ENCODE measurements around the gene CD22.

CD22 gene

GRCh38 chr19:35313587-35313986 lies 15.4 kb upstream of the CD22 start:
- no peak for DNase-seq (ENCODE audit: low read depth in 2 of 3, low spot score in 2 of 3)

GRCh38 chr19:35314031-35314430 lies 15.0 kb upstream of the CD22 start:
- no peak for DNase-seq (ENCODE audit: low read depth in 2 of 3, low spot score in 2 of 3)

GRCh38 chr19:35314858-35315470 lies 14.0 kb upstream of the CD22 start:
- no peak for DNase-seq (ENCODE audit: low read depth in 2 of 3, low spot score in 2 of 3)

- DNase-seq (ENCODE audit: low read depth in 2 of 3, low spot score in 2 of 3) = no peak
Measured at GRCh38 chr19:35315883-35316282, 13.1 kb upstream of the CD22 start.

GRCh38 chr19:35316560-35316959 lies 12.4 kb upstream of the CD22 start:
- DNase-seq (ENCODE audit: low read depth in 2 of 3, low spot score in 2 of 3) = no peak

- no peak for DNase-seq (ENCODE audit: low read depth in 2 of 3, low spot score in 2 of 3)
Measured at GRCh38 chr19:35317464-35318043, 11.4 kb upstream of the CD22 start.

- DNase-seq (ENCODE audit: low read depth in 2 of 3, low spot score in 2 of 3) = no peak
Measured at GRCh38 chr19:35318679-35319448, 10.1 kb upstream of the CD22 start.

GRCh38 chr19:35320065-35320713 lies 8.8 kb upstream of the CD22 start:
- DNase-seq (ENCODE audit: low read depth in 2 of 3, low spot score in 2 of 3) = no peak

- no peak for DNase-seq (ENCODE audit: low read depth in 2 of 3, low spot score in 2 of 3)
Measured at GRCh38 chr19:35321291-35321690, 7.7 kb upstream of the CD22 start.

GRCh38 chr19:35322014-35322413 lies 7.0 kb upstream of the CD22 start:
- DNase-seq (ENCODE audit: low read depth in 2 of 3, low spot score in 2 of 3) = no peak

- DNase-seq (ENCODE audit: low read depth in 2 of 3, low spot score in 2 of 3) = no peak
Measured at GRCh38 chr19:35327642-35328041, 1.3 kb upstream of the CD22 start.

- DNase-seq (ENCODE audit: low read depth in 2 of 3, low spot score in 2 of 3) = no peak
Measured at GRCh38 chr19:35329323-35329722, 336 bp downstream of the CD22 start.

- DNase-seq (ENCODE audit: low read depth in 2 of 3, low spot score in 2 of 3) = no peak
Measured at GRCh38 chr19:35330475-35330874, 1.5 kb downstream of the CD22 start.

GRCh38 chr19:35331551-35332214 lies 2.7 kb downstream of the CD22 start:
- DNase-seq (ENCODE audit: low read depth in 2 of 3, low spot score in 2 of 3) = no peak

GRCh38 chr19:35332817-35333216 lies 3.8 kb downstream of the CD22 start:
- DNase-seq (ENCODE audit: low read depth in 2 of 3, low spot score in 2 of 3) = no peak

- DNase-seq (ENCODE audit: low read depth in 2 of 3, low spot score in 2 of 3) = no peak
Measured at GRCh38 chr19:35334144-35334753, 5.3 kb downstream of the CD22 start.

- DNase-seq (ENCODE audit: low read depth in 2 of 3, low spot score in 2 of 3) = no peak
Measured at GRCh38 chr19:35336166-35336955, 7.4 kb downstream of the CD22 start.

GRCh38 chr19:35337097-35337983 lies 8.4 kb downstream of the CD22 start:
- DNase-seq (ENCODE audit: low read depth in 2 of 3, low spot score in 2 of 3) = no peak

GRCh38 chr19:35337984-35338296 lies 9.0 kb downstream of the CD22 start:
- DNase-seq (ENCODE audit: low read depth in 2 of 3, low spot score in 2 of 3) = no peak
